Measurements from ENCODE around the gene PRKAG1.

Gene PRKAG1

GRCh38 chr12:48980389-48980952 is 38.1 kb downstream of the PRKAG1 start:
- no peak for DNase-seq

- DNase-seq: no peak
Observed at GRCh38 chr12:48979602-48980388, 38.8 kb downstream of the PRKAG1 start.

- no peak for DNase-seq
Observed at GRCh38 chr12:48978741-48979601, 39.6 kb downstream of the PRKAG1 start.

GRCh38 chr12:48978291-48978740 is 40.3 kb downstream of the PRKAG1 start, which contains the start of gene WNT1:
WNT1 (plus strand) TSS chr12:48978322; CDS start chr12:48978651, 329 bp downstream.
- DNase-seq: no peak

GRCh38 chr12:48977290-48978281 is 41.0 kb downstream of the PRKAG1 start:
- DNase-seq: peak; percentile 40

- no peak for DNase-seq
Observed at GRCh38 chr12:48973941-48974673, 44.5 kb downstream of the PRKAG1 start.

GRCh38 chr12:48973531-48973930 is 45.0 kb downstream of the PRKAG1 start:
- DNase-seq: no peak

- no peak for DNase-seq
Observed at GRCh38 chr12:48972952-48973483, 45.6 kb downstream of the PRKAG1 start.

- DNase-seq: peak; percentile 67
Observed at GRCh38 chr12:48972213-48972951, 46.2 kb downstream of the PRKAG1 start.

- DNase-seq: no peak
Observed at GRCh38 chr12:48970702-48971334, 47.8 kb downstream of the PRKAG1 start.

- no peak for DNase-seq
Observed at GRCh38 chr12:48969833-48970701, 48.5 kb downstream of the PRKAG1 start.

GRCh38 chr12:48969160-48969771 is 49.3 kb downstream of the PRKAG1 start:
- no peak for DNase-seq

GRCh38 chr12:48968467-48968866 is 50.1 kb downstream of the PRKAG1 start:
- no peak for DNase-seq

GRCh38 chr12:48967991-48968390 is 50.6 kb downstream of the PRKAG1 start:
- no peak for DNase-seq

GRCh38 chr12:48966177-48966895 is 52.2 kb downstream of the PRKAG1 start:
- DNase-seq: no peak

- DNase-seq: no peak
Observed at GRCh38 chr12:48965298-48965838, 53.2 kb downstream of the PRKAG1 start.

GRCh38 chr12:48961801-48962200 is 56.8 kb downstream of the PRKAG1 start:
- DNase-seq: no peak
